ENCODE results near the gene ZNF750.

DNA sequence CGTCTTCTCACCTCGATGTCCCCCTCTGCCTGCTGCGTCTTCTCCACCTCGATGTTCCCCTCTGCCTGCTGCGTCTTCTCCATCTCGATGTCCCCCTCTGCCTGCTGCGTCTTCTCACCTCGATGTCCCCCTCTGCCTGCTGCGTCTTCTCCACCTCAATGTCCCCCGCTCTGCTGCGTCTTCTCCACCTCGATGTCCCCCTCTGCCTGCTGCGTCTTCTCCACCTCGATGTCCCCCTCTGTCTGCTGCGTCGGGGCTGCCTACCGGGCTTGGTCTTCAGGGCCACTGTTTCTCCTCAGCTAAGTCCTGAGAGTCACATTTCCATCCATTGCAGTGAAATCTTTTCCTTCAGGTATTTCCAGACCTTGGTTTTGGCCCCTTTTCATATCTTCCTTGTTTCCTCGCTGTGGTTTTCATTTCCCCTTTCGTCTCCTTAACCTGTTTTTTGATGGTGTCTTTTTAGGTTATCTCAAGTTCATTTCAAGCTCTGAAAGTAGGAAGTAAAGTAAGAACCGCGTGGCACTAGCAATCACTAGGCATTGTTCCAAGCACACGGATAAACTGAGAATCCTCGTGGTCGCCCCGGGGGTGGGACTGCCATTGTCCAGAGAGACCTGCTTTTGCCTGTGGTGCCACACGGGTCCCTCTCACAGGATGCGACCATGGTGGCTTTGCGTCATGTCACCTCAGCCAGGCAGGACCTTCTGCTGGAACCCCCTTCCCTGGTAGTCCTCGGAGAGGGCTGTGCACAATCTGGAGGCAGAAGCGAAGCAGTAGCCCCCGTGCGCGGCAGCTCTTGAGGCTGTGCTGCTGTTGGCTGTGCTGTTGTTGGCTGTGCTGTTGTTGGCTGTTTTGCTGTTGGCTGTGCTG, 9.5 kb upstream of the ZNF750 start:
- TF ChIP-seq, protein P1, sequence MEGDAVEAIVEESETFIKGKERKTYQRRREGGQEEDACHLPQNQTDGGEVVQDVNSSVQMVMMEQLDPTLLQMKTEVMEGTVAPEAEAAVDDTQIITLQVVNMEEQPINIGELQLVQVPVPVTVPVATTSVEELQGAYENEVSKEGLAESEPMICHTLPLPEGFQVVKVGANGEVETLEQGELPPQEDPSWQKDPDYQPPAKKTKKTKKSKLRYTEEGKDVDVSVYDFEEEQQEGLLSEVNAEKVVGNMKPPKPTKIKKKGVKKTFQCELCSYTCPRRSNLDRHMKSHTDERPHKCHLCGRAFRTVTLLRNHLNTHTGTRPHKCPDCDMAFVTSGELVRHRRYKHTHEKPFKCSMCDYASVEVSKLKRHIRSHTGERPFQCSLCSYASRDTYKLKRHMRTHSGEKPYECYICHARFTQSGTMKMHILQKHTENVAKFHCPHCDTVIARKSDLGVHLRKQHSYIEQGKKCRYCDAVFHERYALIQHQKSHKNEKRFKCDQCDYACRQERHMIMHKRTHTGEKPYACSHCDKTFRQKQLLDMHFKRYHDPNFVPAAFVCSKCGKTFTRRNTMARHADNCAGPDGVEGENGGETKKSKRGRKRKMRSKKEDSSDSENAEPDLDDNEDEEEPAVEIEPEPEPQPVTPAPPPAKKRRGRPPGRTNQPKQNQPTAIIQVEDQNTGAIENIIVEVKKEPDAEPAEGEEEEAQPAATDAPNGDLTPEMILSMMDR (IDR thresholded peaks at IDR 0.05; ENCODE audit: insufficient read depth, low read length, poor library complexity, severe bottlenecking): no peak
- TF ChIP-seq EZH2phosphoT487 (conservative IDR thresholded peaks at IDR 0.05; ENCODE audit: low read length): no peak

All from SU-DHL-6 (cell line).